GM12892 (cell line): ENCODE data around the gene ADGRE3.
"Not testable (repeated sequence)": the region's sequence is repeated elsewhere in the genome, so short reads cannot be mapped to it uniquely, and the experiment has no call there.

ENCODE experiments used
- DNase-seq: peaks from one replicate; pipeline ENCODE4 v3.0.0; 2011; ENCODE audit not compliant: insufficient read length
- FAIRE-seq: peaks from 2 replicates; lab custom pipeline; 2011; peaks lifted over from hg19 to GRCh38; lab: Jason Lieb, UNC
- POLR2A ChIP-seq: IDR thresholded peaks from 2 replicates; pipeline ENCODE4 v1.6.1; 2011; ENCODE audit warnings: low read depth, low read length, control low read depth
- POLR2AphosphoS5 ChIP-seq: IDR thresholded peaks from 2 replicates; pipeline ENCODE4 v1.6.1; 2011; ENCODE audit warnings: low read depth, low read length, control low read depth
- TAF1 ChIP-seq: IDR thresholded peaks from 2 replicates; pipeline ENCODE4 v1.6.1; 2011; ENCODE audit warnings: low read depth, mild to moderate bottlenecking, control low read depth, low read length, borderline replicate concordance

Gene ADGRE3

DNA sequence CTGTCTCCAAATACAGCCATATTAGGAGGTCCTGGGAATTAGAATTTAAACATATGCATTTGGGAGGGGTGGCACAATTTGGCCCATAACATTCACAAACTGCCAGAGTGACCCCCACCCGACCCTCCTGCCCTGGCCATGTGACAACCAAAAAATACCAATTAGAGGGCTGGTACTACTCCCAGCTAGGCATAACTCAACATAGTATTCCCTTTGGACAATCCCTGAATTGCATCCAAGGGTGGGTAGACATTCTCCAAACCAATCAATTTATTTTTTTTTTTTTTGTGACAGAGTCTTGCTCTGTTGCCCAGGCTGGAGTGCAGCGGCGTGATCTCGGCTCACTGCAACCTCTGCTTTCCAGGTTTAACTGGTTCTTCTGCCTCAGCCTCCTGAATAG is 62.0 kb downstream of the ADGRE3 start:
- TF ChIP-seq POLR2A (no peak; the same call in 1 of the 2 replicates), TAF1 (no peak), POLR2AphosphoS5 (no peak)
- DNase-seq (no peak), FAIRE-seq (no peak)

DNA sequence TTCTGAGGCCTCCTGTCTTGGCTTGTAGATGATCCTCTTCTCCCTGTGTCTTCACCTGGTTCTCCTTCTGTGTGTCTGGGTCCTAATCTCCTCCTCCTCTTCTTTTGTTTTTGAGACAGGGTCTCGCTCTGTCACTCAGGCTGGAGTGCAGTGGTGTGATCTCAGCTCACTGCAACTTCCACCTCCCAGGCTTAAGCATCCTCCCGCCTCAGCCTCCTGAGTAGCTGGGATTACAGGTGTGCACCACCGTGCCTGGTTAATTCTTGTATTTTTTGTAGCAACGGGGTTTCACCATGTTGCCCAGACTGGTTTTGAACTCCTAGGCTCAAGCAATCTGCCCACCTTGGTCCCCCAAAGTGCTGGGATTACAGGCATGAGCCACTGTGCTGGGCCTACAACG is 62.4 kb downstream of the ADGRE3 start:
- TF ChIP-seq POLR2AphosphoS5, result peak; percentile 68
- peak; percentile 5 for FAIRE-seq
- not testable (repeated sequence) for DNase-seq

DNA sequence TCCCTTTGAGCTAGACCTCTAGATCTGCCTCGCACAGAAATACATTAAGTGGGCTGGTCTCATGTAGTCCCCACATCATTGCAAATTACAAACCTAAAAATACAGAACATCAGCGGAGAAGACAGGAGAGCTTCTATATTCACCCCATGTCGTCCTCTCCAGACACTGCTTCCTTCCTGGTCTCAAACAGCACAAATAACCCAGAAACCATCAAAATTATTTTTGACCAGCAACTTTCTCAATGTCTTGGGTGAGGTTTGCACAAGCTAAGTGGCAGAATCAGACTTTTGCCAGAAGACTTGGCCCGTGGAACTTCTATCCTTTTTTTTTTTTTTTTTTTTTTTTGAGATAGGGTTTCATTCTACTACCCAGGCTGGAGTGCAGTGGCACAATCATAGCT is 63.6 kb downstream of the ADGRE3 start:
- FAIRE-seq (no peak), DNase-seq (no peak)
- no peak for TF ChIP-seq TAF1
- TF ChIP-seq POLR2AphosphoS5, result no peak
- TF ChIP-seq POLR2A, result no peak

DNA sequence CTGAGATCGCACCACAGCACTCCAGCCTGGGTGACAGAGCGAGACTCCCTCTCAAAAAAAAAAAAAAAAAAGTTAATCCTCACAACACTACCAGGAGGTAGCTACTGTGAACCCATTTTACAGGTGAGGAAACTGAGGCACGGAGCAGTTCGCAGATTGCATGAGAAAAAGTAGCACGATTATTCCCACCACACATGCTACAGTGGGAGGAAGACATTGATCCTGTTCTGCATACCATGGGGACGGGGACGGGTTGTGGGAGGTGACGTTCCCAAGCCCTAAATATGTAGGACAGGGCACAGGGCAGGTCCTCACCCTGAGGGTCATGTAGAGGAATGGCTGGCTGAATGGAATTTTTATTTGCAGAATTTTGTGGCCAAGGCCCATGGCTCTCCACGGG is 68.0 kb downstream of the ADGRE3 start:
- DNase-seq (no peak), FAIRE-seq (no peak)
- TF ChIP-seq POLR2AphosphoS5, result peak; percentile 57
- TF ChIP-seq TAF1, result no peak
- peak; percentile 54; the same call in 1 of the 2 replicates for TF ChIP-seq POLR2A

- DNase-seq (peak; percentile 56), FAIRE-seq (peak; percentile 77)
- TF ChIP-seq POLR2AphosphoS5, result peak; percentile 55; the same call in 1 of the 2 replicates
- peak; percentile 43; the same call in 1 of the 2 replicates for TF ChIP-seq TAF1
- TF ChIP-seq POLR2A, result peak; percentile 62
These were observed 70.7 kb downstream of the ADGRE3 start for GRCh38 chr19:14603990-14604387.

- DNase-seq (no peak), FAIRE-seq (no peak)
- no peak for TF ChIP-seq POLR2AphosphoS5
- peak; percentile 46; the same call in 1 of the 2 replicates for TF ChIP-seq POLR2A
- no peak for TF ChIP-seq TAF1
These were observed 75.0 kb downstream of the ADGRE3 start for GRCh38 chr19:14599548-14600147.

- peak; percentile 42; the same call in 1 of the 2 replicates for TF ChIP-seq POLR2AphosphoS5
- peak; percentile 60 for TF ChIP-seq POLR2A
- TF ChIP-seq TAF1, result no peak
- DNase-seq, result no peak
- FAIRE-seq, result no peak
These were observed 79.1 kb downstream of the ADGRE3 start for GRCh38 chr19:14595558-14595957.

GRCh38 chr19:14589433-14589832 is 85.2 kb downstream of the ADGRE3 start:
- not testable (repeated sequence) for FAIRE-seq, DNase-seq

DNA sequence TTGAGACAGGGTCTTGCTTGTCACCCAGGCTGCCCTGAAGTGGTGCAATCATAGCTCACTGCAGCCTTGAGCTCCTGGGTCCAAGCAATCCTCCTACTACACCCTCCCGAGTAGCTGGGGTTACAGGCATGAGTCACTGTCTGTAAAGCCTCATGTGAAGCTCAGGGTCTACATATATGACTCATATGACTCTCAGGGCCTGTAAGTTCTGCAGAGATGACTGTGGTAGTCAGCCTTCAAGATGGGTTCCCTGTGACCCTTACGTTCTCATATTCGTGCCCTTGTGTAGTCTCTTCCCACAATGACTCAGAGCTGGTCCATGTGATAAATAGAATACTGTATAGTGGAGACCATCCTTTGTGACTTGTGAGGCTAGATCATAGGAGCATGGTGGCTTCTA is 89.5 kb downstream of the ADGRE3 start:
- FAIRE-seq, result peak; percentile 99
- DNase-seq, result not testable (repeated sequence)

DNA sequence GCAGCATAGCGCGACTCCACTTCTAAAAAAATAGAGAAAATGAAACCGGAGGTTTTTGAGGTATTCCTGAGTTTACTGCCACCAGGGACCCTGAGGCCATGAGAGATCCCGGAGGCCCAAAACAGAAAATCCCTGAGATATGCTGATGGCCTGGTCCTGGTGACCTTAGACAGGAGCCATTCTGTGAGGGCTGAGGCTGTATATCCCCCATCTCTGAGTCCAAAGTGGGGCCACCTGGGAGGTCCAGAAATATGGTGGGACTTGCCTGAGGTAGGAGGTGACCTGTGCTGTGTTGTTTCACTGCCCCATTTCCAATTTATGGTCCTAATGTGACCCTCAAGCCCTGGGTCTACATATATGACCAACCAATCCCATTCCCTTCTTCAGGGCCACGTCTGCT is 90.3 kb downstream of the ADGRE3 start:
- DNase-seq, FAIRE-seq: not testable (repeated sequence)

- TF ChIP-seq POLR2AphosphoS5 (peak; percentile 98), TAF1 (peak; percentile 95), POLR2A (peak; percentile 98)
- FAIRE-seq, result peak; percentile 92
- DNase-seq, result no peak
These were observed 91.7 kb downstream of the ADGRE3 start, which contains the start of gene CLEC17A for GRCh38 chr19:14582894-14583340. Gene CLEC17A, plus strand, starts transcription at chr19:14583084. Its CDS starts 77 bp downstream, at chr19:14583161.

- no peak for TF ChIP-seq POLR2AphosphoS5
- no peak for TF ChIP-seq TAF1
- TF ChIP-seq POLR2A, result no peak
- DNase-seq, result no peak
- FAIRE-seq, result peak; percentile 74
These were observed 93.9 kb downstream of the ADGRE3 start for GRCh38 chr19:14580623-14581237.

- no peak for DNase-seq
- FAIRE-seq, result peak; percentile 91
- no peak for TF ChIP-seq POLR2A
- TF ChIP-seq POLR2AphosphoS5, result no peak
- TF ChIP-seq TAF1, result no peak
These were observed 96.7 kb downstream of the ADGRE3 start for GRCh38 chr19:14577885-14578427.
